ENCODE data around the gene SIN3B. TPM values are rescaled to one million over a fixed set of nuclear protein-coding genes. Genes with fewer than 3 reads are reported as not detected.

SIN3B gene
- total and polyA plus RNA-seq, 2 of the 13 experiments (the other 11 are each of a cell fraction or from before 2014, with no cell fraction given): 12.9 to 25.7 TPM

DNA sequence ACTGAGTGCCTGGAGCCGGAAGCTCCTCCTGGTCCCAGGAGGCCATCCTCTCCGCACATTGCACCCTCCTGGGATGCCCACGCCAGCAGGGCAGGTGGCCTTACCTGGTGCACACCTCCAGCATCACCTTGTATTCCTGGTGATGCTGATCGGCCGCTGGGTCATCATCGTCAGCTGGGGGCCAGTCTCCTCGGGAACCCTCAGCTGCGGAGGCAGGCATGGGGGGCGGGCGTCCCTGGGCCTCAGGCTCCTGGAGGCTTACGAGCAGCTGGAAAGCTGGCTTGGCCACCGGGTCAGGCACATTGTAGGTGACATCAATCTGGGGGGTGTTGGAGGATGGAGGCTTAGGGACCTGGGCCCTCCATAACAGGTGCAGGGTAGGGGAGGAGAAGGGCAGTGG is 73.3 kb downstream of the SIN3B start:
- intact Hi-C loops (cut with micrococcal nuclease; ENCODE audit: unreplicated experiment): no loop called here
- ATAC-seq (no peak), FAIRE-seq (no peak), DNase-seq (ENCODE audit: low spot score) (no peak)
- Histone ChIP-seq H3K79me2 (ENCODE audit: insufficient read depth, low read length) (no peaks in the 10 kb centered on the region), H3K36me3 (replicated peaks in 1 of 2; ENCODE audit: control insufficient read depth in 1 of 2, insufficient read depth in 2 of 2, low read length in 2 of 2) (no peaks in the 10 kb centered on the region), H3K4me1 (ENCODE audit: insufficient read depth, low read length) (no peaks in the 10 kb centered on the region), H3K9ac (ENCODE audit: insufficient read depth, low read depth, low read length) (no peak overlapping the region), H4K20me1 (ENCODE audit: insufficient read depth, low read length) (no peaks in the 10 kb centered on the region), H3K4me2 (ENCODE audit: low read depth, low read length) (no peak overlapping the region), H3K27me3 (ENCODE audit: control insufficient read depth in 1 of 2, insufficient read depth in 2 of 2, low read length in 2 of 2) (peaks cover 1 to 3% of the 10 kb centered on the region in 2 experiments; a peak in 4 of 5 replicates), H3K4me3 (replicated peaks in 1 of 3; ENCODE audit: insufficient read depth in 1 of 3, low read depth in 2 of 3, low read length in 3 of 3) (no peak overlapping the region), H3K9me3 (ENCODE audit: low read length) (no peaks in the 10 kb centered on the region), H2AFZ (ENCODE audit: low read length) (no peak overlapping the region), H3K27ac (ENCODE audit: extremely low read length, insufficient read depth, low read length) (no peak overlapping the region)
- no peak for TF ChIP-seq EED (CRISPR knock-in tag; IDR thresholded peaks at IDR 0.05)
- in situ Hi-C loops (cut with HindIII; ENCODE audit: extremely low pct_ligation_motif_present, low pct_unique_long_range_greater_than_20kb): loop anchor here (10.0 kb wide), 1 partner anchor 128 kb away; no protein-coding TSS in a partner anchor
- ChIA-PET CTCF (ENCODE audit: low intra/inter-chr PET ratio, low total read pairs) (no interaction called here), POLR2A (no interaction called here)
- WGBS (ENCODE audit: low lambda C conversion rate): 33% methylated on average over 5 of the region's 12 CpGs
- no TSS peak for BruUV-seq (replicated peaks)

- peaks cover 1 to 2% of the 10 kb centered on the region in 2 experiments; a peak in 4 of 5 replicates for H3K27me3 ChIP-seq (ENCODE audit: control insufficient read depth in 1 of 2, insufficient read depth in 2 of 2, low read length in 2 of 2)
- TF ChIP-seq ZNF768 (CRISPR knock-in tag; IDR thresholded peaks at IDR 0.05): no peak
- TF ChIP-seq, protein P1, sequence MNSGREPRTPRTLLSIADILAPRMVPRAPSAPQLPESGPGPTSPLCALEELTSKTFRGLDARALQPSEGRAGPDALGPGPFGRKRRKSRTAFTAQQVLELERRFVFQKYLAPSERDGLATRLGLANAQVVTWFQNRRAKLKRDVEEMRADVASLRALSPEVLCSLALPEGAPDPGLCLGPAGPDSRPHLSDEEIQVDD (CRISPR knock-in tag; IDR thresholded peaks at IDR 0.05; ENCODE audit: borderline replicate concordance): no peak
- no peak for TF ChIP-seq ZNF335 (CRISPR knock-in tag; IDR thresholded peaks at IDR 0.05)
- no peak for TF ChIP-seq SRF (IDR thresholded peaks at IDR 0.05; ENCODE audit: low read depth, low read length)
- no peak for TF ChIP-seq PATZ1 (CRISPR knock-in tag; IDR thresholded peaks at IDR 0.05)
- no peak for TF ChIP-seq HOXA7 (CRISPR knock-in tag; IDR thresholded peaks at IDR 0.05)
- no peak for TF ChIP-seq TAF15 (IDR thresholded peaks at IDR 0.05; ENCODE audit: low read depth, low read length, poor library complexity, severe bottlenecking)
- no peaks in the 10 kb centered on the region for H3K36me3 ChIP-seq (replicated peaks in 1 of 2; ENCODE audit: control insufficient read depth in 1 of 2, insufficient read depth in 2 of 2, low read length in 2 of 2)
- H3K27ac ChIP-seq (ENCODE audit: extremely low read length, insufficient read depth, low read length): no peak overlapping the region
- POLR2A ChIA-PET: no interaction called here
- no peaks in the 10 kb centered on the region for H3K9me3 ChIP-seq (ENCODE audit: low read length)
- H3K4me1 ChIP-seq (ENCODE audit: insufficient read depth, low read length): no peaks in the 10 kb centered on the region
- H2AFZ ChIP-seq (ENCODE audit: low read length): no peak overlapping the region
- no peaks in the 10 kb centered on the region for H4K20me1 ChIP-seq (ENCODE audit: insufficient read depth, low read length)
- ATAC-seq (no peak), FAIRE-seq (no peak), DNase-seq (ENCODE audit: low spot score) (no peak)
- in situ Hi-C loops (cut with HindIII; ENCODE audit: extremely low pct_ligation_motif_present, low pct_unique_long_range_greater_than_20kb): loop anchor here (10.0 kb wide), 1 partner anchor 129 kb away; no protein-coding TSS in a partner anchor
- BruUV-seq (replicated peaks): no TSS peak
- H3K4me3 ChIP-seq (replicated peaks in 1 of 3; ENCODE audit: insufficient read depth in 1 of 3, low read depth in 2 of 3, low read length in 3 of 3): no peak overlapping the region
- WGBS (ENCODE audit: low lambda C conversion rate): 0% methylated on average over 1 of the region's 7 CpGs
- no peak overlapping the region for H3K4me2 ChIP-seq (ENCODE audit: low read depth, low read length)
- intact Hi-C loops (cut with micrococcal nuclease; ENCODE audit: unreplicated experiment): no loop called here
- no peak overlapping the region for H3K9ac ChIP-seq (ENCODE audit: insufficient read depth, low read depth, low read length)
- H3K79me2 ChIP-seq (ENCODE audit: insufficient read depth, low read length): no peaks in the 10 kb centered on the region
- CTCF ChIA-PET (ENCODE audit: low intra/inter-chr PET ratio, low total read pairs): no interaction called here
These were observed 74.1 kb downstream of the SIN3B start for GRCh38 chr19:16903347-16903746.
